ENCODE measurements around the gene OTOF. TPM values are rescaled to one million over a fixed set of nuclear protein-coding genes. Genes with fewer than 3 reads are reported as not detected.

OTOF gene
- total RNA-seq, 1 donor from 2014 or later = not detected

- DNase-seq (no peak), ATAC-seq (ENCODE audit: low read depth) (no peak)
- no peaks in the 10 kb centered on the region for H3K36me3 Mint-ChIP-seq (ENCODE audit: low read depth)
- no peak overlapping the region for H3K4me3 Mint-ChIP-seq
- H3K9me3 Mint-ChIP-seq = peaks cover 4% of the 10 kb centered on the region
- TF ChIP-seq CTCF (IDR thresholded peaks at IDR 0.05) = no peak
- H3K27me3 Mint-ChIP-seq = peaks cover under 1% of the 10 kb centered on the region
- ChIA-PET CTCF (no interaction called here), POLR2A (no interaction called here)
- H3K4me1 Mint-ChIP-seq = no peaks in the 10 kb centered on the region
- intact Hi-C loops (cut with micrococcal nuclease) = no loop called here
- H3K27ac Mint-ChIP-seq = no peak overlapping the region
These were observed 22.1 kb downstream of the OTOF start for GRCh38 chr2:26455670-26456439.

GRCh38 chr2:26455037-26455669 lies 22.8 kb downstream of the OTOF start:
- Mint-ChIP-seq H3K4me3 (no peak overlapping the region), H3K9me3 (peaks cover 4% of the 10 kb centered on the region), H3K4me1 (no peaks in the 10 kb centered on the region), H3K36me3 (ENCODE audit: low read depth) (no peaks in the 10 kb centered on the region), H3K27me3 (peaks cover 4% of the 10 kb centered on the region), H3K27ac (no peak overlapping the region)
- TF ChIP-seq CTCF (IDR thresholded peaks at IDR 0.05) = no peak
- ATAC-seq (ENCODE audit: low read depth) = no peak
- intact Hi-C loops (cut with micrococcal nuclease) = no loop called here
- POLR2A ChIA-PET = no interaction called here
- CTCF ChIA-PET = no interaction called here
- no peak for DNase-seq

- ChIA-PET CTCF (no interaction called here), POLR2A (no interaction called here)
- no peak overlapping the region for H3K27ac Mint-ChIP-seq
- no peak overlapping the region for H3K4me3 Mint-ChIP-seq
- H3K9me3 Mint-ChIP-seq = peaks cover 4% of the 10 kb centered on the region
- no peaks in the 10 kb centered on the region for H3K36me3 Mint-ChIP-seq (ENCODE audit: low read depth)
- intact Hi-C loops (cut with micrococcal nuclease) = no loop called here
- TF ChIP-seq CTCF (IDR thresholded peaks at IDR 0.05) = no peak
- DNase-seq (no peak), ATAC-seq (ENCODE audit: low read depth) (no peak)
- no peaks in the 10 kb centered on the region for H3K4me1 Mint-ChIP-seq
- H3K27me3 Mint-ChIP-seq = peaks cover 8% of the 10 kb centered on the region
These were observed 23.3 kb downstream of the OTOF start for GRCh38 chr2:26454561-26455001.

GRCh38 chr2:26453421-26454329 lies 24.2 kb downstream of the OTOF start:
- H3K27ac Mint-ChIP-seq = no peak overlapping the region
- H3K4me3 Mint-ChIP-seq = no peak overlapping the region
- ATAC-seq (ENCODE audit: low read depth) (no peak), DNase-seq (no peak)
- CTCF ChIA-PET = no interaction called here
- no peak for TF ChIP-seq CTCF (IDR thresholded peaks at IDR 0.05)
- no peaks in the 10 kb centered on the region for H3K36me3 Mint-ChIP-seq (ENCODE audit: low read depth)
- POLR2A ChIA-PET = no interaction called here
- H3K27me3 Mint-ChIP-seq = peaks cover 8% of the 10 kb centered on the region
- H3K4me1 Mint-ChIP-seq = no peaks in the 10 kb centered on the region
- H3K9me3 Mint-ChIP-seq = peaks cover 4% of the 10 kb centered on the region
- intact Hi-C loops (cut with micrococcal nuclease) = no loop called here

- H3K36me3 Mint-ChIP-seq (ENCODE audit: low read depth) = no peaks in the 10 kb centered on the region
- H3K27me3 Mint-ChIP-seq = peaks cover 8% of the 10 kb centered on the region
- DNase-seq (no peak), ATAC-seq (ENCODE audit: low read depth) (no peak)
- ChIA-PET POLR2A (no interaction called here), CTCF (no interaction called here)
- intact Hi-C loops (cut with micrococcal nuclease) = no loop called here
- H3K27ac Mint-ChIP-seq = no peak overlapping the region
- peaks cover 4% of the 10 kb centered on the region for H3K9me3 Mint-ChIP-seq
- no peak for TF ChIP-seq CTCF (IDR thresholded peaks at IDR 0.05)
- H3K4me1 Mint-ChIP-seq = no peaks in the 10 kb centered on the region
- H3K4me3 Mint-ChIP-seq = no peak overlapping the region
These were observed 26.2 kb downstream of the OTOF start for GRCh38 chr2:26451700-26452099.
